DND-41 (cell line): Measurements from ENCODE around the gene AUTS2.

ENCODE experiments used
- ATAC-seq: fragments of 200-7000 bp; cut with Tn5 transposase; 3 replicates; pipeline ENCODE4 v1.9.1; 2021; ENCODE audit warnings: low read depth; ENCODE audit not compliant: insufficient read depth
- DNase-seq: peaks from one replicate; pipeline ENCODE4 v3.0.0-alpha.2; 2020
- H2AFZ ChIP-seq: 2 replicates; pipeline ENCODE4 v1.6.0; 2012; ENCODE audit warnings: low read depth, low read length
- H3K27ac ChIP-seq: 2 replicates; pipeline ENCODE4 v1.5.1; 2012; ENCODE audit warnings: low read length, inconsistent platforms
- H3K27me3 ChIP-seq: fragments of 200-600 bp; sonication (generic); 2 replicates; pipeline ENCODE4 v1.6.0; 2012; ENCODE audit warnings: low read length, mild to moderate bottlenecking, inconsistent platforms; ENCODE audit not compliant: insufficient read depth, poor library complexity
- H3K36me3 ChIP-seq: 2 replicates; pipeline ENCODE4 v1.5.1; 2012; ENCODE audit warnings: low read length, inconsistent platforms; ENCODE audit not compliant: insufficient read depth
- H3K4me1 ChIP-seq: 2 replicates; pipeline ENCODE4 v1.5.1; 2012; ENCODE audit warnings: mild to moderate bottlenecking, low read length; ENCODE audit not compliant: insufficient read depth
- H3K4me2 ChIP-seq: 2 replicates; pipeline ENCODE4 v1.6.0; 2012; ENCODE audit warnings: mild to moderate bottlenecking, moderate library complexity, low read length, inconsistent platforms; ENCODE audit not compliant: insufficient read depth
- H3K4me3 ChIP-seq, 2 experiments: fragments of 200-600 bp in 1 of 2; shearing (Covaris generic) in 1 of 2; 2 replicates each; pipeline ENCODE4 v1.5.1; 2012 to 2016; ENCODE audit warnings: inconsistent platforms in 2 of 2, low read length in 2 of 2, mild to moderate bottlenecking in 2 of 2, low read depth in 1 of 2, moderate library complexity in 1 of 2
- H3K79me2 ChIP-seq: 2 replicates; pipeline ENCODE4 v1.6.0; 2012; ENCODE audit warnings: low read length, inconsistent platforms; ENCODE audit not compliant: insufficient read depth
- H3K9ac ChIP-seq: 2 replicates; pipeline ENCODE4 v1.6.0; 2012; ENCODE audit warnings: low read depth, mild to moderate bottlenecking, inconsistent platforms, low read length, moderate library complexity
- H3K9me3 ChIP-seq: 2 replicates; pipeline ENCODE4 v1.5.1; 2012; ENCODE audit warnings: low read length, moderate library complexity, mild to moderate bottlenecking, inconsistent platforms; ENCODE audit not compliant: insufficient read depth, severe bottlenecking
- H4K20me1 ChIP-seq: 2 replicates; pipeline ENCODE4 v1.6.0; 2012; ENCODE audit warnings: low read length; ENCODE audit not compliant: insufficient read depth
- EZH2 ChIP-seq: IDR thresholded peaks from 3 replicates; pipeline ENCODE4 v1.6.1; 2012; ENCODE audit warnings: borderline replicate concordance, low read depth, mild to moderate bottlenecking, moderate library complexity, low read length, inconsistent platforms; ENCODE audit not compliant: severe bottlenecking
- TF ChIP-seq, protein P1 (sequence below): IDR thresholded peaks from 2 replicates; pipeline ENCODE4 v1.5.1; 2012; ENCODE audit warnings: borderline replicate concordance, low read length, moderate library complexity, mild to moderate bottlenecking; ENCODE audit not compliant: poor library complexity, severe bottlenecking; ENCODE audit errors: extremely low read depth

The AUTS2 gene

DNA sequence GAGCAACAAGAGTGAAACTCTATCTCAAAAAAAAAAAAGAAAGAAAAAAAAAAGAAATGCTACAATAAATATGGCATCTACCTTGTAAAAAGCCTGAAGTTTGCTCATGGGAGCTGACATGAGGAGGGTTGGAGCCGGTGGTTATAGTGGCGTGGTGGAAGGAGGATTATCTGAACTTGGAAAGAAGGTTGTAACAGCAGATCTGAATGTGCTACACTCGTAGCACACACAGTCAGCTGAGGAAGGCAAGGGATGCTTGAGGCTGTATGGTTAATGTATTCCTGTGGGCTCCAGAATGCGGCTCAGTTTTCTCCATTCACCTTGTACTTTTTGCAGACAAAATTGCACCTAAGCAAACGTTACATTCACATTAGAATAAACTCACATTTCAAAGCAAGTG is 1143.4 kb downstream of the AUTS2 start:
- TF ChIP-seq, protein P1, sequence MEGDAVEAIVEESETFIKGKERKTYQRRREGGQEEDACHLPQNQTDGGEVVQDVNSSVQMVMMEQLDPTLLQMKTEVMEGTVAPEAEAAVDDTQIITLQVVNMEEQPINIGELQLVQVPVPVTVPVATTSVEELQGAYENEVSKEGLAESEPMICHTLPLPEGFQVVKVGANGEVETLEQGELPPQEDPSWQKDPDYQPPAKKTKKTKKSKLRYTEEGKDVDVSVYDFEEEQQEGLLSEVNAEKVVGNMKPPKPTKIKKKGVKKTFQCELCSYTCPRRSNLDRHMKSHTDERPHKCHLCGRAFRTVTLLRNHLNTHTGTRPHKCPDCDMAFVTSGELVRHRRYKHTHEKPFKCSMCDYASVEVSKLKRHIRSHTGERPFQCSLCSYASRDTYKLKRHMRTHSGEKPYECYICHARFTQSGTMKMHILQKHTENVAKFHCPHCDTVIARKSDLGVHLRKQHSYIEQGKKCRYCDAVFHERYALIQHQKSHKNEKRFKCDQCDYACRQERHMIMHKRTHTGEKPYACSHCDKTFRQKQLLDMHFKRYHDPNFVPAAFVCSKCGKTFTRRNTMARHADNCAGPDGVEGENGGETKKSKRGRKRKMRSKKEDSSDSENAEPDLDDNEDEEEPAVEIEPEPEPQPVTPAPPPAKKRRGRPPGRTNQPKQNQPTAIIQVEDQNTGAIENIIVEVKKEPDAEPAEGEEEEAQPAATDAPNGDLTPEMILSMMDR: no peak
- TF ChIP-seq EZH2: no peak
- no peaks in the 10 kb centered on the region for H3K27me3 ChIP-seq
- H3K9me3 ChIP-seq: no peaks in the 10 kb centered on the region
- DNase-seq (no peak), ATAC-seq (no peak)
- H3K4me3 ChIP-seq: no peak overlapping the region
- H3K9ac ChIP-seq: no peak overlapping the region
- H3K36me3 ChIP-seq: peaks cover 8% of the 10 kb centered on the region
- H3K4me2 ChIP-seq: no peak overlapping the region
- no peak overlapping the region for H3K27ac ChIP-seq
- peaks cover 95% of the 10 kb centered on the region for H3K79me2 ChIP-seq
- no peak overlapping the region for H2AFZ ChIP-seq
- peaks cover 10% of the 10 kb centered on the region for H3K4me1 ChIP-seq
- H4K20me1 ChIP-seq: peaks cover 79% of the 10 kb centered on the region

DNA sequence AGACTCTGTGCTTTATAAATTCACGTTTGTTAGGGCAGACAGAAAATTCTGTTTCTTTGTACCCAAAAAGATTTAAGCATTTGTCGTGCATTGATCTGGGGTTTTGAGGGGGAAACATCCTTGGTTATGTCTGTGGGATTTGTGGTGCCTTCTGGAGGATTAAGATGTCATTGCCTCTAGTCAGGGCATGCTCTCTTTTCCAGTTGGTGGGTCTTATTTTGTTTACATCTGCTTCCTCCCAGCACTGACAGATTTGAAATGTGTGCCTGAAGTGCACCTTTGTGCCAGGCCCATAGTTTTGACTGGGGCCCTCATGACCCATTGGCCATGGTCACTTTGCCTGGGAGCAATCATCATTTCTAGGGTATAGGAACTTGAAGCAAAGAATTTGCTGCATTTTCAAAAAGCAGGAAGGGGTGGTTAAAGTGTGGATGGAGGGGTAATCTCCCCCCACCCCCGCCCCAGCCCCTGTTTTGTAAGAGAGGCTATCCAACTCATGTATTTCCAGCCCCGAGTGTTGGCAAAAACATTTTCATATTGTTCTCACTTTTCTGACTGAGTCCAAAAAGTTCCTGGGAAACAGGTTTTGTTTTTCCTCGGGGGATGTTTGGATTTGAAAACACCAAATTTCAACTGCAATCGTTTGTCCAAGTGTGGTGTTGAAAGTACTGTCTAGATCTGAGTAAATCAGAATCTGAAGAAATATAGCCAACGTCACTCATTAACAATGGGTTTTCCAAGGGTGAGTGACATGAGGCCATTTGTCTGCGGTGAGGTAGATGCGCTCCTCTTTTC is 1145.5 kb downstream of the AUTS2 start:
- Histone ChIP-seq H3K9me3 (no peaks in the 10 kb centered on the region), H3K4me1 (peaks cover 10% of the 10 kb centered on the region), H2AFZ (no peak overlapping the region), H3K27ac (peak overlapping the region; percentile 49; the same call in 1 of the 2 replicates), H3K79me2 (peaks cover 92% of the 10 kb centered on the region), H3K27me3 (no peaks in the 10 kb centered on the region), H3K36me3 (peaks cover 8% of the 10 kb centered on the region), H3K4me3 (no peak overlapping the region), H3K4me2 (no peak overlapping the region), H3K9ac (no peak overlapping the region), H4K20me1 (peaks cover 73% of the 10 kb centered on the region)
- DNase-seq (no peak), ATAC-seq (peak; percentile 61; the same call in 2 of the 3 replicates)
- TF ChIP-seq, protein P1: no peak
- no peak for TF ChIP-seq EZH2

DNA sequence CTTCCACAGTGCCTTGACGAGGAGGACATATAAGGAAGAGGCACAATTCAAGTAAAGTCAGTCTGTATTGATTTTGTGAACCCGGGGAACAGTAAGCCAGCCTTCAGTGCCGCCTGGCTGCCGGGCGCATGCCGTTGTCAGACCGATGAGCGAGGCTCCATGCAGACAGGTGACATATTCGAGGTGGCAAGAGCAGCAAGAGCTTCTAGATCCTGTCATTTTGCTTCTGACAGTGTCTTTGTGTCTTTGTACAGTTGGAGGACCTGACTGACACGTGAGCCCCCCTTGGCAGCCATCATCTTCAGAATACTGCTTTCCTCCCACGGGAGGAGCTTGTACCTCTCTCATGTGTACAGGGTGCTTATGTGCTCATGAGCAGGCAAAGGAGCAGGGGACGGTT is 1146.2 kb downstream of the AUTS2 start:
- H2AFZ ChIP-seq: no peak overlapping the region
- H3K4me3 ChIP-seq: no peak overlapping the region
- no peak overlapping the region for H3K27ac ChIP-seq
- ATAC-seq (no peak), DNase-seq (no peak)
- peaks cover 6% of the 10 kb centered on the region for H3K36me3 ChIP-seq
- TF ChIP-seq, protein P1: no peak
- no peak for TF ChIP-seq EZH2
- H3K27me3 ChIP-seq: no peaks in the 10 kb centered on the region
- H3K4me2 ChIP-seq: no peak overlapping the region
- H3K9me3 ChIP-seq: no peaks in the 10 kb centered on the region
- no peak overlapping the region for H3K9ac ChIP-seq
- peaks cover 10% of the 10 kb centered on the region for H3K4me1 ChIP-seq
- H4K20me1 ChIP-seq: peaks cover 74% of the 10 kb centered on the region
- H3K79me2 ChIP-seq: peaks cover 92% of the 10 kb centered on the region
